Kidney epithelial cell (primary cell): ENCODE measurements around the gene NOB1. TPM values are rescaled to one million over a fixed set of nuclear protein-coding genes. Genes with fewer than 3 reads are reported as not detected.

Source experiments
- DNase-seq: peaks from one replicate; pipeline ENCODE4 v3.0.0-alpha.2; 2010; ENCODE audit warnings: low read depth
- H3K27me3 ChIP-seq: 2 replicates; pipeline ENCODE4 v1.6.0; 2011; ENCODE audit warnings: low read length; ENCODE audit not compliant: control insufficient read depth, insufficient read depth
- H3K36me3 ChIP-seq: 2 replicates; pipeline ENCODE4 v1.5.1; 2011; ENCODE audit warnings: low read length; ENCODE audit not compliant: control insufficient read depth, insufficient read depth
- H3K4me3 ChIP-seq: 2 replicates; pipeline ENCODE4 v1.5.1; 2011; ENCODE audit warnings: low read depth, mild to moderate bottlenecking, control low read depth, low read length
- total RNA-seq: library from RNA; depleted of rRNA; stranded (reverse); fragments of >200 nt; gene quantifications from 2 replicates; pipeline ENCODE4 v1.2.3, GENCODE V29; 2015
- TF ChIP-seq, protein P1 (sequence below): IDR thresholded peaks from 2 replicates; pipeline ENCODE4 v1.5.1; 2011; ENCODE audit warnings: mild to moderate bottlenecking, moderate library complexity, low read length, control low read depth, inconsistent platforms; ENCODE audit not compliant: insufficient read depth, poor library complexity, severe bottlenecking

NOB1 gene
- total RNA-seq: 52.2 and 54.1 TPM in 2 replicates

DNA sequence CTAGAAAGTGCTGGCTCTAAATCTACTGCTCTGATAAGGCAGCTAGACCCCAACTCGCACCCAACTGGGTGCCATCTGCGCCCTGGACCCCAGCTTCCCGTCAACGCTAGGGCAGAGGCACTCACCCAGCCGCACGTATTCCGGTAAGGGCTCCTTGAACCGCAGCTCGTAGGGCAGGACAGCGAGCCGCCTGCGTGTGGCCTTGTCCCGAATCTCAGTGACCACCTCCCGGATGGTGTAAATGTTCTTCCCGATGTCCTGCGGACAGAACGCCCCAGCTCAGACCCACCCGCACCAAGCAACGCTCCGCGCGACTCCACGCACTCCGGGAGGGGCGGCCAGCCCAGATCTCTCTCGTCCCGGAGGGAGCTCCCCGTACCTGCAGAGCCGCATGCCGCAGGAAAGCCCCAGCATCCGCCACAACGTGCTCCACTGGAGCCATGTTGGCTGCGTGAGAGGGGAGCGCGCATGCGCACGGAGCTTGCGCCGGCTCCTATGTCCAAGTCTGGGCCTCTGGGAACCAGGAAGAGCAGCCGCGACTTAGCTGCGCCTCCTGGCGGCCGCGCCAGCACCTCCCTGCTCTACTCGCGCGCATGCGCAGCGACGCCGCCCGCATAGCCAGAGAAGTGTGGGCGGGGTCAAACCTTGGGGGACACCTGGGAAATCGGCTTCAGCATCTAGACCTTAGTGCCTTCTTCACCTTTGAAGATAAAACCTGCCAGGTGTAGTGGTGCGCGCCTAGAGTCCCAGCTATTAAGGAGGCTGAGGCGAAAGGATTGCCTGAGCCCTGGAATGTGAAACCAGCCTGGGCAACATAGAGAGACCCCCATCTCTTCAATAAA lies at the start of gene NOB1:
Gene NOB1 (minus strand): TSS at position 458 of the 842 bp plus-strand sequence. CDS start 16 bp downstream, at position 442.
- H3K4me3 ChIP-seq: peak within 1 kb of the TSS; percentile 68
- TF ChIP-seq, protein P1, sequence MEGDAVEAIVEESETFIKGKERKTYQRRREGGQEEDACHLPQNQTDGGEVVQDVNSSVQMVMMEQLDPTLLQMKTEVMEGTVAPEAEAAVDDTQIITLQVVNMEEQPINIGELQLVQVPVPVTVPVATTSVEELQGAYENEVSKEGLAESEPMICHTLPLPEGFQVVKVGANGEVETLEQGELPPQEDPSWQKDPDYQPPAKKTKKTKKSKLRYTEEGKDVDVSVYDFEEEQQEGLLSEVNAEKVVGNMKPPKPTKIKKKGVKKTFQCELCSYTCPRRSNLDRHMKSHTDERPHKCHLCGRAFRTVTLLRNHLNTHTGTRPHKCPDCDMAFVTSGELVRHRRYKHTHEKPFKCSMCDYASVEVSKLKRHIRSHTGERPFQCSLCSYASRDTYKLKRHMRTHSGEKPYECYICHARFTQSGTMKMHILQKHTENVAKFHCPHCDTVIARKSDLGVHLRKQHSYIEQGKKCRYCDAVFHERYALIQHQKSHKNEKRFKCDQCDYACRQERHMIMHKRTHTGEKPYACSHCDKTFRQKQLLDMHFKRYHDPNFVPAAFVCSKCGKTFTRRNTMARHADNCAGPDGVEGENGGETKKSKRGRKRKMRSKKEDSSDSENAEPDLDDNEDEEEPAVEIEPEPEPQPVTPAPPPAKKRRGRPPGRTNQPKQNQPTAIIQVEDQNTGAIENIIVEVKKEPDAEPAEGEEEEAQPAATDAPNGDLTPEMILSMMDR: peak; percentile 99
- peak; percentile 89 for DNase-seq
- no peaks in the 10 kb centered on the region for H3K27me3 ChIP-seq
- no peaks in the 10 kb centered on the region for H3K36me3 ChIP-seq

DNA sequence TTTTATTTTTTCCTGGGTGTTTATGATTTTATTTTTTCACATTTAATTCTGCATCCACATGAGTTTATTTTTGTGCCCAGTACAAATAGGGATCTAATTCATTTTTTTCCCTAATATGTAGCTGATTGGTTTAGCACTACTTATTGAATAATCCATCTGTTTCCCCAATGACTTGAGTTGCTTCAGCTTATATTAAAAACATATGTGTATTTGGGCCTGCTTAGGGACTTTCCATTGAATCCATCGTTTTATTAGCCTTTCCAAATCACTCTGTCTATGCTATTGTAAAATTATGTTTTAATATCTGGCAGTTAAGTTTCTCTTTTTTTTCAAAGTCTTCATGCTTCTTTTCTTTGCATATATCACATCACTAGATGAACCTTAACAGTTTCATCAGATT lies 49.6 kb upstream of the NOB1 start:
- Histone ChIP-seq H3K4me3 (no peak overlapping the region), H3K36me3 (no peaks in the 10 kb centered on the region), H3K27me3 (no peaks in the 10 kb centered on the region)
- TF ChIP-seq, protein P1: no peak
- DNase-seq: no peak

DNA sequence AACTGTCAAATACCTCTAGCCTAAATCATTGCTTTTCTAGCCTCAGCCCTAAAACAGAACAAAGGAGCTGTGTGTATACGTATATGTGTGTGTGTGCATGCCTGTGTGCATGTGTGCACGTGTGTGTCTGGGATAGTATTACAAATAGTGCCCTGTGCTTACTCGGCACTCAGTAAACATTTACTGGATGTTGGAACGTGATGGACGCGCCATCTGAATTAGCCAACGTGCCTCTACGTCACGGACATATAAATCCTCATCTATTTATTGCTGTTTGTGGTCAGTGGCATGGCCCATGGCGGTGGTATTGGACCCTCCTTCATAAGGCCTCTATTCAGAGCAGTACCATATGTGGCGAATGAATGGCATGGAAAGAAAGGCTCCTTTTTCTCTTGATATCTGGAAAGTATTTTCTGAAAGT lies 44.9 kb upstream of the NOB1 start:
- Histone ChIP-seq H3K27me3 (no peaks in the 10 kb centered on the region), H3K36me3 (no peaks in the 10 kb centered on the region), H3K4me3 (no peak overlapping the region)
- TF ChIP-seq, protein P1: no peak
- DNase-seq: no peak

DNA sequence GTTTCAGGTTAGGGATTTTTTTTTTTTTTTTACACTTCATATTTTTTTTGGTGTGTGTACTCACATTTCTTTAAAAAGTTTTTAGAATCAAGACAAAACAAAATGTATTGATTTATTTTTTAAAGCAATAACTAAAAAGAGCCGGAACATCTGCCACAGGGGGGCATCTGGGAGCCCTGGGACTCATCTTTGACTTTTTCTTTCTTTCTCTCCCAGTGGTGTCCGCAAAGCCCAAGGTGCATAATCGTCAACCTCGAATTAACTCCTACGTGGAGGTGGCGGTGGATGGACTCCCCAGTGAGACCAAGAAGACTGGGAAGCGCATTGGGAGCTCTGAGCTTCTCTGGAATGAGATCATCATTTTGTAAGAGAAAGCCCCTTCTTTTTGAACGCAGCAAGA lies 43.7 kb upstream of the NOB1 start:
- TF ChIP-seq, protein P1: peak; percentile 54
- no peak for DNase-seq

DNA sequence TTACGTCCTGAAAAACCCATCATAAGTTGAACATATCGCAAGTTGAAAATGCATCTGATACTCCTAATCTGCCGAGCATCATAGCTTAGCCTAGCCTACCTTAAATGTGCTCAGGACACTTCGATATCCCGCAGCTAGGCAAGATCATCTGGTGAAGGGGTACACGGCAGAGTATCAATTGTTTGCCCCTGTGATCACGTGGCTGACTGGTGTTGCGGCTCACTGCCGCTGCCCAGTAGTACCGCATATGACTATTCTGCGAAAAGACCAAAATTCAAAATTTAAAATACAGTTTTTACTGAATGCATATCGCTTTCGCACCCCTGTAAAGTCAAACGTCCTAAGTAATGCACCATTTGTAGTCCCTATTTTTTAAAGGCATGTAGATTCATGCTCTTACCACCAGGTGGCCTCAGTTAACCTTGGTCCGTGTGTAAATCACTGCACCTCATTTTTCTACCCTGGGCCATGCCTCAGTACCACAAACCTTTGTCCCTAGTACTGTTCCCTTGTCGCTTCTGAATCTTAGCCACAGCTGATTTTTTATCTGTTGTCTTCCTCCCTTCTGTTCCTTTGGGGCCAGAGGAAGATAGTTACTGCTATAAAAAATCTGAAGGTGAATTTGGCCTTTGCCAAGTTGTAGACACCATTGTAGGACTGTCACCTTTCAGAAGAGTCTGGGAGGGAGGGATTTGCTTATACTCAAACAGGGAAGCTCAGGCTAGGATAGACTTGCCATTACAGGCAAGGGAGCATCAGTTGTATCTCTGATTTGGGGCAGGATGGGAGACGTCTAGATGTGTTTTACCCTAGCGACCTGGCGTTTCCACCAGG lies 41.8 kb upstream of the NOB1 start:
- no peak overlapping the region for H3K4me3 ChIP-seq
- DNase-seq: peak; percentile 28
- TF ChIP-seq, protein P1: peak; percentile 77
- no peaks in the 10 kb centered on the region for H3K27me3 ChIP-seq
- no peaks in the 10 kb centered on the region for H3K36me3 ChIP-seq

More for the DNA sequence above, 43.7 kb upstream of the NOB1 start:
- H3K4me3 ChIP-seq: no peak overlapping the region
- H3K36me3 ChIP-seq: no peaks in the 10 kb centered on the region
- no peaks in the 10 kb centered on the region for H3K27me3 ChIP-seq
